SIG-M5 (cell line): ENCODE data around the gene SMIM20.

Experiments
- DNase-seq: peaks from one replicate; lab custom pipeline; 2025; lab: John Stamatoyannopoulos, UW

SMIM20 gene

DNA sequence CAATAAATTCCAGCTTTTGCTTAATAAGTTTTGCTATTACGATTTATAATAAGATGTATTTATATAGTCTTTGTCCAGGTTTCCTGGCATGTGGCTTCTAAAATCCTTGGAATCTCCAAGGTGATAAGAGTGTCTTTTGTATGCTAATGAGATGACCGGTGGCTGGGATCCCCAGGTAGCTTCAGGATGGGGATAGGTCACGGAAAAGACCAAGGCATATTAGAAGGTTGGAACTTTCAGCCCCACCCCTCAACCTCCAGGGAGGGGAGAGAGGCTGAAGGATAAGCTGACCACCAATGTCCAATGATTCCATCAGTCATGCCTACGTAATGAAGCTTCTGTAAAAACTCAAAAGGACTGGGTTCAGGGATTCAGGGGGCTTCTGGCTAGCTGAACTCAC is 41.7 kb downstream of the SMIM20 start:
- DNase-seq = no peak

DNA sequence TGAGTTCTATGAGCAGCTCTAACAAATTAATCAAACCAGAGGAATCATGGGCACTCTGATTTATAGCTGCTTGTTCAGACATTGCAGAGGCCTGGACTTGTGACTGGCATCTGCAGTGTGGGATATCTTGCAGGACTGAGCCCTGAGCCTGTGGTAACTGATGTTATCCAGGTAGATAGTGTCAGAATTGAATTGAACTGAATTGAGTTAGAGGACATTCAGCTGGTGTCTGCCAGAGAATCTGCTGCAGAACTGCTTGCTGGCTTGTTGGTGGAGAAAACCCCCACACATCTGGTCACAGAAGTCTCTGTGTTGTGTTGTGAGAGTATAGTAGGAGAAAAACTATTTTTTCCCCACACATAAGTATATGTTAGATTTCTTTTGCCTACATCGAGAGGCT is 42.2 kb downstream of the SMIM20 start:
- DNase-seq = no peak

DNA sequence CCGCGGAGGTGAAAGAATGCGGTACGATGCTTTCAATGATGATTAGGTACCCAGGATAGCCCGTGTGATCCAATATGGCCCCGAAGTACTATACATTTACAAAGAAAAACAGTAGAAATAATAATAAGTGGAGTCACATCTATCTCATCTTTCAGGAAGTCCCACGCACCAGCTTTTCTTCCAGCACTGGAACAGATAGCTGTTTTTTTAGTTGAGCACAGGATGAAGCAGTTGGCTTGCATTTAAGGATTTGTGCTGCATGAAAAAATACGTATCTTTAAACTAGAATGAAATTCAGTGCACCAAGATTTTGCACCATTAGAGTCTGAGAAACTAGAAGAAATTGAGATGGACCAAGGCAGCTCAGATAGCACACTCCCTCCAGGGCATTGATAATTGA is 44.1 kb downstream of the SMIM20 start:
- no peak for DNase-seq

DNA sequence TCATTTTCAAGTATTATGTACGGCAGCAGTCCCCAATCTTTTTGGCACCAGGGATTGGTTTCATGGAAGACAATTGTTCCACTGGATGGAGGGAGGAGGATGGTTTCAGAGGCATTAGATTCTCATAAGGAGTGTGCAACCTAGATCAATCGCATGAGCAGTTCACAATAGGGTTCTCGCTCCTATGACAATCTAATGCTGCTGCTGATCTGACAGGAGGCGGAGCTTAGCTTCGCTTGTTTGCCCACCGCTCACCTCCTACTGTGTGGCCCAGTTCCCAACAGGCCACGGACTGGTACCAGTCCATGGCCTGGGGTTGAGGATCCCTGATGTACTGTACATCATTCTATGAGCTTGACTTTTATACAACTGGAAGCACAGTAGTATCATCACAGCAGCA is 48.4 kb downstream of the SMIM20 start:
- no peak for DNase-seq

DNA sequence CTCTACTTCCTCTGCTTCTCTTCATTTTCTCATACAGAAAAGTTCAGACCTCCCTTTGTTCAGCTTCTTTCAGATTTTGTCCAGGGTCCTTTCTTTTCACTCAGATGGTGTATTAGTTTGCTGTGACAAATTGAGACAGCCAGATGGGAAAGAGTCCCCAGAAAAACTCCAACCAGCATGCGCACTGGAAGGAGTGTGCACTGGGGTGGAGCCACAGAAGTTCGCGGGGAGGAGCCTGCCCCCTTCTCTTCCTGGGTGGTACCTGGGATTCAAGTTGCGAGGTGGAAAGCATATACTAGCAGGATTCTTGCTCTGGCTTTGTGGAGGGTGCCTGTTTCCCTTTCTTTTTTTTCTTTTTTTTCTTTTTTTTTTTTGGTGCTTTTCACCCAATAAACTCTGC is 51.6 kb downstream of the SMIM20 start:
- DNase-seq = no peak

DNA sequence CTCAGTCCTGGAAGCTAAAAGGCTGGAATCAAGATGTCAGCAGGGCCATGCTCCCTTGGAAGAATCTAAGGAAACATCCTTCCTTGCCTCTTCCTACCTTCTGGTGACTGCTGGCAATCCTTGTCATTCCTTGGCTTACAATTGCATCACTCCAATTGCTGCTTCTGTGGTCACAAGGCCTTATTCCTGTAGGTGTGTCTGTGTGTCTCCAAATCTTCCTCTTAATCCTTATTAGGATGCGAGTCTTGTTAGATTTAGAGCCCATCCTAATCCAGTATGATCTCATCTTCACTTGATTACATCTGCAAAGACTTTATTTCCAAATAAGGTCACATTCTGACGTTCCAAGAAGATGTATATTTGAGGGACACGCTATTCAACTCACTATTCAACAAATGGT is 52.2 kb downstream of the SMIM20 start:
- DNase-seq = no peak

DNA sequence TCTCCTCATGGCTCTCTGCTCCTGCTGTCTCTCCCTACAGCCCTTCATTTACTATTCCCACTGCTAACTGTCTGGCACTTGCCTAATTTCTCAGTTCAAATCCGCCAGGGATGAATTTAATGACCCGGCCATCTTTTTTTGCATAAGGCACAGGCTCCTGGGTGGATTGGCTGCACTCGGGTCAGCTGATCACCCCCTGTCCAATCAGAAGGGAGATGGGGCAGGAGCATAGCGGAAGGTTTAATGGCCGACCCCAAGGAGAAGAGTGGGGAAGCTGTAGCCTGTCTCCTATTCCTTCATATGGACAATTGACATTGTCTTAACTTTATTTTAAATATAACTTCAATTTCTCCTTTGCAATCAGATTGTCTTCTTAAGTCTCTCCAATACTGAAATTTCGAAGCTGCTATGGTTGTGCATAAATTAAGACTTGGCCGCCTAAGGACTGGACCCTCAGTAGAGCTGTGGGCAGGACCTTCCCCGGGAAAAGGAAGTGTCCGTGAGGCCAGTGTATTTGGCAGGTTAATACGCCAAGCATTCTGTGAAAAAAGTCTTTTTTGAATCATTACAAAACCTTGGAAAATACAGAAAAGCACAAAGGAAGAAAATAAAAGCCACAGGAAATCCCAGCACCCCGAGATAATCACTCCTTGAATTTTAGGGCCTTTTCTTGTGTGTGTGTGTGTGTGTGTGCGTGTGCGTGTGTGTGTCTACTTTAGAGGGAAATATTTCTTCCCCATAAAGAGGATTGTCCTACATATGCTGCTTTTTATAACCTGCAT is 55.5 kb downstream of the SMIM20 start:
- no peak for DNase-seq

DNA sequence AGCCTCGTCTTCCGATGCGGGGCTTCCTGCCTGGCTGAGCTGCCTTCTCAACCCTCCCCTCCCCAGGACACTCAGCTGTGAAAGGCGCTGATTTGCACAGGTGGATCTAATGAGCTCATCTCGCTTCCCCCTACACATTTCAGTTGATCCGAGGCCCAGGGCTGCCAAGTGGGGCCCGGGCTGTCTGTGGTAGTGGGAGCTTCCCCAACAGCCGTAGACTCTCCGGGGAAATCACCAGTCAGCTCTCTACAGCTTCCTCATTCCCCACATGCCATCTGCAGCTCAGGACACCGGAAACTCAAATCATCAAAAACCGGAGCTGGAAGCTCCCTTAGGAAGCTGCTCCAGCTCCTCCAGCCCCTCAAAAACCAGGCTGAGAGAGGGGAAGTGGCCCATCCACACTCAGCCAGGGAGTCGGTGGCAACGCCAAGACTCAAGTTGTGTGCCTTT is 56.2 kb downstream of the SMIM20 start:
- DNase-seq = no peak

DNA sequence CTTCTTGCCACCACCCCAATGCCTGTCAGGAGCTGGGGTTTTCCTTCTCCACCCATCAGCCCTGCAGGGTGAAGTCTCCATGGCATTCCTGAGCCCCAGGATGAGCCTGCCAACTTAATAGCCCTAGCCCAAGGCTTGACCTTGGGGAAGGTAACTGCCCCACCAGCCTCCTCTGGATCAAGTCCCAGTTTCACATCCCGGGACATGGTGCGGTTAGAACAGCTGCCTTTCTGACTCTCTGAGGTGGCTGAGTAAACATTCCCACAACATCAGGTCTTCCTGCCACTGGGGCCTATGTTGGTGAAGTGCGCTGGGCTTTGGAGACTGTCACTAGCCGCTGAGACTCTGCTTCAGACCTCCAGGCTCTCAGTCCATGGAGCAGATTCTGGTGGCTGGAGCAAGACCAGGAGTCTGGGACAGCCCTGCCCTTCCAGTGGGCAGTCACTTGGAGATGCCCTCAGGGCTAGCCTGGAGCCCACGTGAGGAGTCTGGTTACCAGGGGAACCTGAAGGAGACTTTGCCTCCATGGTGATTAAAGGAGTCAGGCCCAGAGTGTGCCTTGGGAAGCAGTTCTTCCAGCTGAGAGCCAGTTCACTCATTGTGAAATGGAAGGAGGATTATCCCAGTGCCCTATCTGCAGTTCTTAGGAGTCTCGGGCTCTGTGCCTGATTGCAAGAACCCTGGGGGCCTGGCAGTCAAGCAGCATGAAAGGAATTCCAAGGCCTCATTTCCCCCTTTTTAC is 56.8 kb downstream of the SMIM20 start:
- no peak for DNase-seq

DNA sequence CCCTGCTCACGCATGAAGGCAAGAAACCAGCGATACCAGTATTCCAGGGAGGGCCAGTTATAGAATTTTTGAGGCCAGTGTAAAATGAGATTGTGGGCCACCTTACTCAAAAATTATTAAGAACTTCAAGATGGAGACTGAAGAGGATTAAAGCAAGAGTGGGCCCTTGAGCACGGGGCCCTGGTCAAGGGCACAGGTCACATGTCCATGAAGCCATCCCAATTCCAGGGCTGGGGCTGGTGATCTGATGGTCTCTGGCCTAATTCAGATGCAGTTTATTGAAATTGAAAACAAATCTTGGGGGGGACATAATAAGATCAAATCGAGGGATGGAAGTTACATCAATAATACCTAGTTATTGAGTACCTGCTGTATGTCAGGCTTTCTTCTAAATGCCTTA is 58.3 kb downstream of the SMIM20 start:
- no peak for DNase-seq

DNA sequence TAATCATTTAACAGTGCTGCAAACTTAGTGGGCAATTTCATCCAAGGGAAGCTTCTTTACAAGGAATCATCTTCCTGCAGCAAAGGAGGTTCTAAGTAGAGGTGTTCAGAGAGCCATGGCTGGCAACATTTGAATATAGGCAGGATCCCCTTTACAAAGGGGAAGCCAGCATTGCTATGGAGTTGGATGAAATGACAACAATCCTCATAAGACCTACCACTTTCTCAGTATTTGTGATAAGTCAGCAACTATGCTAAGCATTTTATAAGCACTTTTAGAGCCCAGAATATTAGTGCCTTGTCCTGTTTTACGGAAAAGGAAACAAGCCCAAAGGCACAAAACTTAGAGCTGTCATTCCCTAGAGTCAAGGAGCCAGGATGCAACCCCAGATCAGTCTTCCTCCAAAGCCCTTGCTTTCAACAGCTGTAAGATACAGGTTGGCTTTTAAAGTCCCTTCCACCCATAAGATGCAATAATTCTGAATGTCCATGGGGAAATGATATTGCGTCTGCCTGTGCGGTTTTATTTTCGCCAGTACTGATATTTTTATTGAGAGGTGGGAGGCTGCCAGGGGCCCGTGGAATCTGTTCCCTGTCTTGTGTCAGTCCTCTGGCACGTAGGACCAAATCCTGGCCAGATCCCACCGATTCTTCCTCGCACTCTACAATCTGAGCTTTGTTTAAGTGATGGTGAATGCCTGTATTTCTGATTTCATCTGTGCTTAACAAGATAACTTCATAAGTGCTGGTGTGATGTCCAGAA is 59.1 kb downstream of the SMIM20 start:
- no peak for DNase-seq

DNA sequence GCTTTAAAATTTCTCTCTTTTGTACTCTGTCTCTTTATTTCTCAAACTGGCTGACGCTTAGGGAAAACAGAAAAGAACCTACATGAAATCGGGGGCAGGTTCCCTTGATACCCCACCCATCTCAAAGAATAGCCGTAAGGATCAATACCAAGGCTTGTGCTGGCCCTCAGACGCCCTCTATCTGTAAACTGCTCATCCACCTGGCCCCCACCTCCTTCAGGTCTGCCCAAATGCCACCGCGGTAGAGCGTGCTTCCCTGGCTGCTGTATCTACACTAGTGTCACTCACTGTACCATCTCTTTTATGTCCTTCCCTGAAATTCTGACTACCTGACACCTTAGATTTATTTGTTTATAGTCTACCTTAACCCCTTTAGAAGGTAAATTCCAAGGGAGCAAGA is 62.8 kb downstream of the SMIM20 start:
- no peak for DNase-seq

DNA sequence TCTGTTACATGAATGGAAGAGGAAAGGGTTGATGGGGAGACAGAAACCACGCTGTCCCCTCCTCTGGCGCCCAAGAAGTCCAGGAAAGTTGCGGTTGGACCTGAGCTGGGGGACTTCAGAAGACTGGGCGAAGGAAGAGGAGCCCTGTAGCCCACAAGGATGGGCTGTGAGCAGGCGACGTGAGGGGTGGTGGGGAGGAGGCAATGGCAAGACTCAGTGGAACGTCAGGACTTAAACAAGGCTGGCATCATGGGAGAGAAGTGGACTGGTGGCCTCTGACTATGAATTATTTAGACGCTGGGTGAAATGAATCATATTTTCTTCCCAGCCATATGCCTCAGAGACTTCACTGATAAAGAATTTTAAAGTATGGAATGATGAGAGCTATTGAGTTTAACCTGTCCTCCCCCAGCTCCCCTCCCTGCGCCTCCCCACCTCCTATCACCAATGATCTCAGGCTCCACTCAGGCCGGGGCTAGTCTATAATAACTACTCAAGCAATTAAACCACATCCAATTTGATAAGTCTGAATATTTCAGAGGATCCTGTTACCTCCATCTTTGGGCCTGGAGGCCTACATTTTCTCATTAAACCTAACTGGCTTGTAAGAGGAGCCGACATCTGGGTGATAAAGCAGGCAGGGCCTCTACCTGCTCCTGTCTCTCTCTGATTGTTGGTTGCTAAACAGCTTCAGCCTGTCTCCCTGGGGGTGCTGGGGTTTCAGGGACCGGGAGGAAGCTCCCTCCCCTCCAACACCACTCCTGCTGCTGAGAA is 63.6 kb downstream of the SMIM20 start:
- DNase-seq = no peak

DNA sequence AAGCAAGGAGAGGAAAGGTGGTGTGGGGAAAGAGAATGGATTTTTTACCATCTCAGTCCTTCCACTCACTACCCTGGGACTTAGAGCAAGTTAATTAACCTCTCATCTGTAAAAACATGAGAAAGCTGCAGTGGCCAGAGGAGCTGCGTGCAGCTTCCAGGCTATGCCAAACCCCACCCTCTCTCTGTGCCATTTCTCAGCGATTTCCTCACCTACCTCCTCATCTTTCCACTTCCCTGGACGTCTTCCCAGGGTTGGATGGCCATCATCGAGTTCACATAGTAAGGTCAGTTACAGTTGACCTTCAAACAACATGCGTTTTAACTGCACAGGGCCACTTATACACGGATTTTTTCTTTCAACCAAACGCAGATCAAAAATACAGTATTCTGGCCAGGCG is 64.3 kb downstream of the SMIM20 start:
- DNase-seq = no peak
